ENCODE data around the gene PLCB4. TPM values are rescaled to one million over a fixed set of nuclear protein-coding genes. Genes with fewer than 3 reads are reported as not detected.

The PLCB4 gene
- total RNA-seq, 1 donor from 2014 or later: 6.8 TPM

DNA sequence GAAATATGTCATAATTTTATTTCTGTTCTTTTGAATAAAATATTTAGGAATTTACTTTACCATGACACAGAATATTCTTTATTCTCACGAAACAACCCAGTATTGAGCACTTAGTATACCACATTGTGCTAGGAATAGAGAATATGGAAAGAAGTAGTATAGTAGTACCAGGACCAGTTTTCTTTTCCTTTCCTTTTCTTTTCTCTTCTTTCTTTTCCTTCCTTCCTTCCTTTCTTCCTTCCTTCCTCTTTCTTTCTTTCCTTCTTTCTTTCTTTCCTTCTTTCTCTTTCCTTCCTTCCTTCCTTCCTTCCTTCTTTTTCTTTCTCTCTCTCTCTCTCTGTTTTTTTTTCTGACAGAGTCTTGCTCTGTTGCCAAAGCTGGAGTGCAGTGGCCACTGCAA lies 7.5 kb upstream of the PLCB4 start:
- DNase-seq: no peak

- no peak for DNase-seq
Measured at GRCh38 chr20:9062066-9062465, 6.8 kb upstream of the PLCB4 start.

GRCh38 chr20:9066191-9066590 lies 2.7 kb upstream of the PLCB4 start:
- peak; percentile 10 for DNase-seq

- no peak for DNase-seq
Measured at GRCh38 chr20:9068233-9068801, 570 bp upstream of the PLCB4 start.

DNA sequence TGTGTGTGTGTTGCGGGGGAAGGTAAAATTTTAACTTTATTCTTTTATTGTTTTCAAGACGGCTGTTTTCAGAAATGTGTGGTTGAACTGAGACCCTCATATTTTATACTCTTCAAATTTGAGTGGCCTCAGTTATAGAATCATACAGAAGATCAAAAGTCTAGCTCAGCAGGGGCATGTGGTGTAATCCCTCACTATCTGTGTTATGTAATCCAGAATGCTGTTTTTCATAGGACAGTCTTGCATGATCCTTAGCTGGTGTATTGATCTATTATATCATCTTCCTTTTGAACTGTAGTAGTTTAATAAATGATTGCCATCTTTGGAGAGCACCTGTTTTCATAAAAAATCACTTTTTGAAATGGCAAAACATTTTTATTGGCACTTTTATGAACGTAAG lies 1.4 kb downstream of the PLCB4 start:
- DNase-seq: no peak

DNA sequence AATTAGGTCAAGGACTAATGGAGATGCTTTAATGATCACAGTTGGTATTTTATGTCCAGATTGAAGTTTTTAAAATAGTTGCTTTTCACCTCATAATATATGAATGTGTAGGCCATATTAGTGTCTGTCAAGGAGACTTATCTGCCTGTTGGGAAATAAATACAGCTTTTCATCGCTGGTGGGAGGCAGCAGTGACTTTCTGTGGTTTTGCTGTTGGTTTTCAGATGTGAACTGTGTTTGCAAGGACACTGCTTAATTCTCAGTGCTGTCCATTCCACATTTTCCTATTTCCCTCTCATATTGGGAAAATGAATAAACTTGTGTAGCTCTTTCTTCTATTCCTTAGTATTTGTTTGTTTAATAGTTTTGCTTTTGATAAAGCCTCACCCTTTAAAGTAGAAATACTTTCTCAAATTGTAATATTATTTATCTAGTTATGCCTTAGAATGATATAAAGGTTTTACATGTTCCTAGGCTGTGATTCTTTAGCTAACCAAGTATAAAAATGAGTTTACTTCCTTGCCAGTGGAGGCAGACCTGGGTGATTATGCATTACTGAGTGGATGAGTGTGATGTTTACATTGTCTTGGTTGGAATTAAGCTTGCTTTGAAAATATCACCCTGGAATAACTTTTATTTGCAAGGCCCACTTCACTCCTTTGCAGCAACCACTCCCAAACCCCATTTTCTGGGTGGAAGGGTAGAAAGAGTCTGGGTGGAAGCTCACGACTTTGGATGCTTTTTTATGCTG lies 3.3 kb downstream of the PLCB4 start:
- DNase-seq: no peak

- DNase-seq: no peak
Measured at GRCh38 chr20:9072861-9073500, 4.1 kb downstream of the PLCB4 start.

- DNase-seq: no peak
Measured at GRCh38 chr20:9075264-9076095, 6.6 kb downstream of the PLCB4 start.

DNA sequence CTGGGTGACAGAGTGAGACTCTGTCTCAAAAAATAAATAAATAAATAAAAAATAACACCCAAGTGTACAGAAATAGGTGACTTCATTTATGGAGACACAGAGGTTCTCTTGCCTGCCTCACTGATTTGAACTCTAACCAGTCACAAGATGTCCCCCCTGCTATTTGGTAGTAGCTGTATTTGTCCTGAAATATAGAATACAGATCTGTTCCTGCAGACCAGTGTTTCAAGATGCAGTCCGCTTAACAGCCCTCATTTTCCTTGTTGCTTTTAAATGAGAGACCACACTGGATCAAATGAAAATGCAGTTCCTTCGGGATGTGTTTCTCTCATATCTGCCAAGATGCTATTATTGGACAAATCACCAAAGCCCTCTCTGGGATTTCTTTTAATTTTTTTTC lies 7.6 kb downstream of the PLCB4 start:
- peak; percentile 14 for DNase-seq

- no peak for DNase-seq
Measured at GRCh38 chr20:9078826-9079731, 10.2 kb downstream of the PLCB4 start.

DNA sequence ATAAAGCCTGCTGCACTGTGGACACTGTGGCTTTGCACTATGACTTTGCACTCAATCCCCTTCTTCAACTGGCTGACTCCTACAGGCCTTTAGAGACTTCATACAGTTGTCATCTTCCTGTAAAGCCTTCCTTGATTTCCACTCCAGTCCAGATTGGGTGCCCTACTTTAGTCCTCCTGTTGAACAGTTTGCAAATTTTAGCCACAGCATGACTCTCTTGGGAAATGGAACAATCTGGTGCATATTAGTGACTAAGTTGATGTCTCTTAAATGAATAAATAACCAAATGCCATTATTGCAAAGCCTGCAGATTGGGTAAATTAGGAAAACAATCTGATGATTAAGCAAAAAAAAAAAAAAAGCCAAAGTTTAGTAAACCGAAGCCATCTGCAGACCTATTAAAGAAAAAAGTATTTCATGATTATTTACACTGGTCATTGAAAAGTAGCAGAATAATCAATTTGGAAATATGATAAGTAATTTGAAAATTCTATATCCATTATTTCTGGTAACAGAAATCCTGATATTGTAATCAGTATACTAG lies 12.6 kb downstream of the PLCB4 start:
- no peak for DNase-seq

DNA sequence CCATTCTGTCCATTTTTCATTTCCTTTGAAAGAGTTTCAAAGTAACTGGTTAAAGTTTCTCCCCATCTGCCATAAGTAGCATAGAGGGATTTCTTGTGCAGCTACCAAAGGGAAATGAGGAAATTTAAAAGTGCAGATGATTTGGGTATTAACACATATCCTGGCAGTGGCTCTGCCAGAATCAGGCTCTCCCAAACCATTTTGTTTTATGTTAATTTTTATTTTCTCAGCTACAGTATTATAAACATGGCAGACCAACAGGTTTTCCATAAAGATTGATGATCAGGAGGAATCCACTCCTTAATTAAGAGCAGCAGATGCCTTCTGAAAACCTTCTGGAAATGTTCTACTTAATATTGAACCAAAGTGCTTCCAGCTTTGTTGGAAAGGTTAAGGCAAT lies 13.9 kb downstream of the PLCB4 start:
- DNase-seq: no peak

- DNase-seq: no peak
Measured at GRCh38 chr20:9087531-9088217, 18.8 kb downstream of the PLCB4 start.

DNA sequence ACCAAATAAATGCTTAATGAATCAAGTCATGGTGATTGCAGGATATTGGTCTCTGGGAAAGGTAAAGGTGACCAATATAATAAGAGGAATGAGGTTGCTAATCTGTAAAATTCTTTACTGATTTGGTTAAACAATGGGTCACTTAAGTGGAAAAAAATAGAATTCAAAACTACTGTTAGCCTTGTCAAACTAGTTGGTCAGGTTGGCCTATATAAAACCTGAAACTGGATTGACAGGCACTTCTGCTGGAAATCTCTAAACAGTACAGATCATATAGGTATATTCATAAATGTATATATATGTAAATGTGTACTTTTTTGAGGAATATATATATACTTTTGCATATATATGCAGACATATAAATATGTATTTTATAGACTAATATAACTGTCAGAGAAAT lies 19.7 kb downstream of the PLCB4 start:
- no peak for DNase-seq

DNA sequence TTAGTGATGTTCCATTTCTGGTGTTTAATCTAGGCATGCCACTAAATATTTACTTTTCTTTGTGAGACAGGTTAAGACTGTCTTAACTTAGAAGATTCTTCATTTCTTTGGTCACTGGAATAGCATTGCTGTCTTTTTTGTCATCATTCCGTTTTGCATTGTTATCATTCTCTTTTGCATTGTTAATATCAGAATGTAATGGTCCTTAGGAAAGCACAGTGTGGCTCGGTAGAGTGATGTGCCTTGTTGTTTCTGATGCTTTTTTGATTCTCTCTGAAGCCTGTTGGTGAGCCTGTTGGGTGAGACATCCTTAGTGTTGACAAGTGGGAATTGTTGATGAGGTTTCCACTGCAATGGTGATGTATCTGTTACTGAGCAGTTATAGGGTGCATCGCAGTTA lies 23.2 kb downstream of the PLCB4 start:
- no peak for DNase-seq

GRCh38 chr20:9092655-9093054 lies 23.8 kb downstream of the PLCB4 start:
- no peak for DNase-seq

- DNase-seq: peak; percentile 61
Measured at GRCh38 chr20:9093218-9093957, 24.5 kb downstream of the PLCB4 start.

GRCh38 chr20:9099372-9099771 lies 30.5 kb downstream of the PLCB4 start:
- no peak for DNase-seq

DNA sequence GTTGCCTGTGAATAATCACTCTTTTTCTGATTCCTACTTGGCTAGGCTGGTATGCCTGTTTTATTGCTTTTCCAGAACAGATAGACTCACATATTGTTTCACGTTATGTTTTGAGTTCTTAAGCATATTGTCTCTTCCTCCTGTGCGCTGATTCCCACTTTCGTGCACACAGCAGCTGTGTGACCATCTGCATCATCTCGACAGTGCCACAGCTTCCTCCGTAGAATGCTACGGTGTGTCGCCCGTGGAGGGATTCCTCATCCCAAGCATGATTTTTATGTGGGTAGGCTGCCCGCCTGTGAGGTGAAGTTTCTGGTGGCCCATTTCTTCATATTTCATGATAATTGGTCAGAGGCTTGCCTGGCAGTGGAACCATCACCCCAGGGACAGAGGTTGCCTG lies 31.8 kb downstream of the PLCB4 start:
- DNase-seq: no peak

- no peak for DNase-seq
Measured at GRCh38 chr20:9102456-9102855, 33.6 kb downstream of the PLCB4 start.
